WTC11 (cell line): ENCODE data around the gene SLC9A6.

Experiments
- ATF1 ChIP-seq: sonication (generic); formaldehyde crosslinking; IDR thresholded peaks from 2 replicates; pipeline ENCODE4 v1.8.1; 2023; ENCODE audit warnings: mild to moderate bottlenecking, moderate library complexity, missing genetic modification reagents
- NR3C1 ChIP-seq: sonication (generic); formaldehyde crosslinking; conservative IDR thresholded peaks from 2 replicates; pipeline ENCODE4 v1.8.1; 2023; ENCODE audit warnings: low read depth, mild to moderate bottlenecking, missing genetic modification reagents
- OVOL2 ChIP-seq: fragments of 250-450 bp; sonication (Bioruptor Pico); IDR thresholded peaks from 2 replicates; pipeline ENCODE4 v1.9.0; 2021; ENCODE audit warnings: mild to moderate bottlenecking, borderline replicate concordance
- TCF7 ChIP-seq: sonication (generic); formaldehyde crosslinking; IDR thresholded peaks from 2 replicates; pipeline ENCODE4 v1.8.0; 2022; ENCODE audit warnings: mild to moderate bottlenecking, low read depth, missing genetic modification reagents, moderate library complexity
- TEAD4 ChIP-seq: sonication (generic); formaldehyde crosslinking; IDR thresholded peaks from 2 replicates; pipeline ENCODE4 v1.8.0; 2022; ENCODE audit warnings: mild to moderate bottlenecking, missing genetic modification reagents
- ZNF416 ChIP-seq: fragments of 250-450 bp; sonication (Bioruptor Pico); IDR thresholded peaks from 2 replicates; pipeline ENCODE4 v1.9.0; 2021; ENCODE audit warnings: mild to moderate bottlenecking, inconsistent platforms
- TF ChIP-seq, protein P1 (sequence below): fragments of 200-600 bp; IDR thresholded peaks from 2 replicates; pipeline ENCODE4 v1.8.0; 2022; ENCODE audit warnings: antibody characterized with exemption
- TF ChIP-seq, protein P2 (sequence below): fragments of 250-450 bp; sonication (Bioruptor Pico); conservative IDR thresholded peaks from 2 replicates; pipeline ENCODE4 v1.9.0; 2021; ENCODE audit warnings: mild to moderate bottlenecking
- TF ChIP-seq, protein P3 (sequence below): sonication (generic); formaldehyde crosslinking; IDR thresholded peaks from 2 replicates; pipeline ENCODE4 v1.8.0; 2023; ENCODE audit warnings: missing genetic modification reagents

DNA sequence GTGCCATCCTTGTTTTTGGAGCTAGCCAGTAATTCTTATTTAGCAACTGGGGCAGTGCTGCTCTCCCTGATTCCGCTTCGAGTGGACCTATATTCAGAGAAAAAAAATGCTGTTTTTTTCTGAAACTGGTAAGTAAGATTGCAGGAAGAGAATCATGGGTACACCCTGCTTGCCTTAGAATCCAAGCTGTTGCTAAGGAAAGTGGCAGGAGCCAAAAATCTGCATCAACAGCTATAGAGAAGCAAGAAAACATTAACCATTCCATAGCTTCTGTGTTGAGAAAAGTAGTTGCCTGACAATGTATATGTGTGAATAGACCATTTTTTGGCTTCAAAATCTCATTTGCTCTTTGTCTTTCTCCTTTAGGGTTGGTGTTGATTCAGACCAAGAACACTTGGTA, 44.5 kb downstream of the SLC9A6 start:
- TF ChIP-seq TCF7 (CRISPR knock-in tag): no peak
- TF ChIP-seq, protein P1, sequence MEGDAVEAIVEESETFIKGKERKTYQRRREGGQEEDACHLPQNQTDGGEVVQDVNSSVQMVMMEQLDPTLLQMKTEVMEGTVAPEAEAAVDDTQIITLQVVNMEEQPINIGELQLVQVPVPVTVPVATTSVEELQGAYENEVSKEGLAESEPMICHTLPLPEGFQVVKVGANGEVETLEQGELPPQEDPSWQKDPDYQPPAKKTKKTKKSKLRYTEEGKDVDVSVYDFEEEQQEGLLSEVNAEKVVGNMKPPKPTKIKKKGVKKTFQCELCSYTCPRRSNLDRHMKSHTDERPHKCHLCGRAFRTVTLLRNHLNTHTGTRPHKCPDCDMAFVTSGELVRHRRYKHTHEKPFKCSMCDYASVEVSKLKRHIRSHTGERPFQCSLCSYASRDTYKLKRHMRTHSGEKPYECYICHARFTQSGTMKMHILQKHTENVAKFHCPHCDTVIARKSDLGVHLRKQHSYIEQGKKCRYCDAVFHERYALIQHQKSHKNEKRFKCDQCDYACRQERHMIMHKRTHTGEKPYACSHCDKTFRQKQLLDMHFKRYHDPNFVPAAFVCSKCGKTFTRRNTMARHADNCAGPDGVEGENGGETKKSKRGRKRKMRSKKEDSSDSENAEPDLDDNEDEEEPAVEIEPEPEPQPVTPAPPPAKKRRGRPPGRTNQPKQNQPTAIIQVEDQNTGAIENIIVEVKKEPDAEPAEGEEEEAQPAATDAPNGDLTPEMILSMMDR: no peak
- no peak for TF ChIP-seq TEAD4 (CRISPR knock-in tag)
- no peak for TF ChIP-seq ZNF416
- no peak for TF ChIP-seq NR3C1
- TF ChIP-seq, protein P2, sequence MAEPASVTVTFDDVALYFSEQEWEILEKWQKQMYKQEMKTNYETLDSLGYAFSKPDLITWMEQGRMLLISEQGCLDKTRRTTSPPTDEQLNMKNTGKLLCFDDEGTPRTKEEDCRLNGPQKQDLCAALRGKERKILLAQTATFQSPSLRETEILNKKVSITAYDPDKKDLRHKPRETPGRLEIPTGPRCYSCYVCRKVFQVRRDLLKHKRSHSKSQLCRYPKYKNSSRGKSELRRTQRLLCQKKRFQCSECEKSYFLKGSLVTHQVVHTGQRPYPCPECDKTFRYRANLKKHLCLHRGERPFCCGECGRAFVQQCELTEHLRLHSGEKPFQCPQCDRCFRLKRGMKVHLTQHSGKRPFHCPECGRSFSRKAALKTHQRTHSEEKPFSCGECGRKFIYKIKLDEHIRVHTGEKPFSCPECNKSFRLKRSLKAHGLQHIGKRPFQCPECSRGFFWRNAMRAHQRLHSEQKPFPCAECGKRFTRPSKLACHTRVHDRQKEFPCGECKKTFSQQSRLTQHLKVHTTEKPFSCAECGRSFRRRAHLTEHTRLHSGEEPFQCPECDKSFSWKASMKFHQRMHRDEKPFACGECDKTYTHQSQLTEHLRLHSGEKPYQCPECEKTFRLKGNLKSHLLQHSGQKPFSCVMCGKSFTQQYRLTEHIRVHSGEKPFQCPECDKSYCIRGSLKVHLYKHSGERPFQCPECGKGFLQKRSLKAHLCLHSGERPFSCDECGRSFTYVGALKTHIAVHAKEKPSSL (CRISPR knock-in tag): no peak
- no peak for TF ChIP-seq OVOL2 (CRISPR knock-in tag)
- TF ChIP-seq, protein P3, sequence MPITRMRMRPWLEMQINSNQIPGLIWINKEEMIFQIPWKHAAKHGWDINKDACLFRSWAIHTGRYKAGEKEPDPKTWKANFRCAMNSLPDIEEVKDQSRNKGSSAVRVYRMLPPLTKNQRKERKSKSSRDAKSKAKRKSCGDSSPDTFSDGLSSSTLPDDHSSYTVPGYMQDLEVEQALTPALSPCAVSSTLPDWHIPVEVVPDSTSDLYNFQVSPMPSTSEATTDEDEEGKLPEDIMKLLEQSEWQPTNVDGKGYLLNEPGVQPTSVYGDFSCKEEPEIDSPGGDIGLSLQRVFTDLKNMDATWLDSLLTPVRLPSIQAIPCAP: no peak
- no peak for TF ChIP-seq ATF1 (CRISPR knock-in tag)
